GM18498 (cell line): ENCODE results near the gene SLC9A7.
A peak's percentile ranks its signal among the peaks of the same experiment; 100 is the strongest.

Experiments
- ATAC-seq: cut with Tn5 transposase; IDR thresholded peaks from one replicate; pipeline ENCODE4 v1.9.1; 2021; ENCODE audit warnings: mild to moderate bottlenecking, moderate library complexity; ENCODE audit not compliant: unreplicated experiment

The SLC9A7 gene

DNA sequence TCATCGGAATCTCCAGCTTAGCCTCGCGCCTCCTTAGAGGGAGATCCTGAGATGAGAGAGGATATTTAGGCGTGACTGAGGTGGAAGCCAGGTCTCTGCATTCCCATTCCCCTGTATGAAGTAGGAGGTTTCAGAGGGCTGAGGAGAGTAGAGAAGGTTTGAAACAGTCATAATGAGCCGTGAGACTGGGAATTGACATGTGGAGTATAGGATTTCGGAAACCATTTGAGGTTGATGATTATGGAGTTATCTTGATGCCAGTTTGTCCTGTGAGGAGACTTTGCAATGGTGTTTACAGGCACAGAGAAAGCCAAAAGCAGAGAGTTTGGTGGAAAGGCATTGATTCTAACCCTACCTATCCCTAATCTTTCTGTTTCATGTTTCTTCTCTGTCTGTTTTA lies 183.3 kb downstream of the SLC9A7 start:
- no peak for ATAC-seq

DNA sequence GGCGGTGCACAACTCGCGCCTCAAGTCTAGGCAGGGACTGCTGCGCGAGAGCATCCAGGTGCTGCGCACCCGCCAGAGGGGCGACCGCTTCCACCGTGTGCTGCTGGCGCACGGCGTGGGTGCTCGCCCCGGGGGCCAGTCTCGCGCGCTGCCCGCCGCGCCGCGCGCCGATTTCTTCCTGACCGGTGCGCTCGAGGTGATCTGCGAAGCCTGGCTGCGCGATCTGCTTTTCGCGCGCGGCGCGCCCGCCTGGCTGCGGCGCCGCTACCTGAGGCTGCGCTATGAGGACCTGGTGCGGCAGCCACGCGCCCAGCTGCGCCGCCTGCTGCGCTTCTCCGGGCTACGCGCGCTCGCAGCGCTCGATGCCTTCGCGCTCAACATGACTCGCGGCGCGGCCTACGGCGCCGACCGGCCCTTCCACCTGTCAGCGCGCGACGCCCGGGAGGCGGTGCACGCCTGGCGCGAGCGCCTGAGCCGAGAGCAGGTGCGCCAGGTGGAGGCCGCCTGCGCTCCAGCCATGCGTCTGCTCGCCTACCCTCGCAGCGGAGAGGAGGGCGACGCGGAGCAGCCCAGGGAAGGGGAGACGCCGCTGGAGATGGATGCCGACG lies 184.0 kb downstream of the SLC9A7 start:
- ATAC-seq = peak; percentile 21

DNA sequence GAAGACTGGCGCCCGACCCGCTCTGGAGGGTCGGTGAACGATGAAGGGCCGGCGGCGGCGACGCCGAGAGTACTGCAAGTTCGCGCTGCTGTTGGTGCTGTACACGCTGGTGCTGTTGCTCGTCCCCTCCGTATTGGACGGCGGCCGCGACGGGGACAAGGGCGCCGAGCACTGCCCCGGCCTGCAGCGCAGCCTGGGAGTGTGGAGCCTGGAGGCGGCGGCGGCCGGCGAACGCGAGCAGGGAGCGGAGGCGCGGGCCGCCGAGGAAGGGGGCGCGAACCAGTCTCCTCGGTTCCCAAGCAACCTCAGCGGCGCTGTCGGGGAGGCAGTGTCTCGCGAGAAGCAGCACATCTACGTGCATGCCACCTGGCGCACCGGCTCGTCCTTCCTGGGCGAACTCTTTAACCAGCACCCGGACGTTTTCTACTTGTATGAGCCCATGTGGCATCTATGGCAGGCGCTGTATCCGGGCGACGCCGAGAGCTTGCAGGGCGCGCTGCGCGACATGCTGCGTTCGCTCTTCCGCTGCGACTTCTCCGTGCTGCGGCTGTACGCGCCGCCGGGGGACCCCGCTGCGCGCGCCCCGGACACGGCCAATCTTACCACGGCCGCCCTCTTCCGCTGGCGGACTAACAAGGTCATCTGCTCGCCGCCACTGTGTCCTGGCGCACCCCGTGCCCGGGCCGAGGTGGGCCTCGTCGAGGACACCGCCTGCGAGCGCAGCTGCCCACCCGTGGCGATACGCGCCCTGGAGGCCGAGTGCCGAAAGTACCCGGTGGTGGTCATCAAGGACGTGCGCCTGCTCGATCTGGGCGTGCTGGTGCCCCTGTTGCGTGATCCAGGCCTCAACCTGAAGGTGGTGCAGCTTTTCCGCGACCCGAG lies 184.8 kb downstream of the SLC9A7 start:
- peak; percentile 46 for ATAC-seq

DNA sequence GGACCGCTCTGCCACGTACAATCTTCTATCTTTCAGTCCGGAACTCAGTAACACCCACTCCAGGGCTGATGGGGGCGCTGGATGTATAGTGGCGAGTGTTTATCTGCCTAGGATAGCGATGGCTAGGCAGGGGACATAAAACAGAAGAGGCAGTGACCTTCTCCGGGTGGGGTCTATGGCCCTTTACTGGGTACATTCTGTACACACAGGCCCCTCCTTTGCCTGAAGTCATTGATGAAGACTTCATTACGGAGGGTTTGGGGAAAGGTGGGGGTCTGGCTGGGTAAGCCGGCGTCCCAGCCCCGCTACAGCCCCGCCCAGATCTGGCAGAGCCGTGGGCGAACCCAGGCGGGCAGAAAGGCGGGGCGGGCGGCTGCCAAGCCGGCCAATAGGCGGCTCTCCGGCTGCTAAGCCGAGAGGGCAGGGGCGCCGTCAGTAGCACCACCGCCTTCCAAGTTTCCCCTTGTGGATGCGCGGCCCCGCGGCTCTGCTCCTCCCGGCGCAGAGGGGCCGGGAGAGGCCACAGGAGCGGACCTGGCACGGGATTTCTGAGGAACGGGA lies 185.5 kb downstream of the SLC9A7 start, which contains the start of gene CHST7:
CHST7 (plus strand) TSS at position 435 of the 561 bp plus-strand sequence. CDS start 167 bp downstream, outside the sequence.
- peak; percentile 57 for ATAC-seq

DNA sequence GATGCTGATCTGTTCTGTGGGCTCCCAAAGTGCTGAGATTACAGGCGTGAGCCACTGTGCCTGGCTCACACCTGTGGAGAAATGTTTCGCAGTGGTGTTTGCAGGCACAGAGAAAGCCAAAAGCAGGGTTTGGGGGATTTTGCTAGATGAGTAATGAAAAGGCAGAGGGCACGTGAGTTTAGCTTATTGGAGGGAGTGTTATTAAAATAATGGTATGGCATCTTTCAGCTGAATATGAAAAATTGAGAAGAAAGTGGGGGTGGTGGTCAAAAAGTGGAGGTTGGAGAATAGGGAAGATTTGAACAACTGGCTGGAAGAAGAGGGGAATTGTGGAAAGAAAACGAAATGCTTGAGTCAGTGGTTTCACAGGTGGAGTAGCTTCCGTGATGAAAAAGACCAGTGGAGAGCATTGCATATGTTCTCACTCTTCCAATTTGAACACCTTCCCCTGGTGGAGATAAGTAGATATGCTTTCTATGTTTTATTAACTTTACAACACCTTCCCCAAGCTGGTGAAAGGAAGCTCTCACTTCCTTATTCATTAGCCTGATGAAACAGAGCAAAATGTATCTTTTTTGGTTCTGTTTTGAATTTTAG lies 186.5 kb downstream of the SLC9A7 start:
- peak; percentile 41 for ATAC-seq

DNA sequence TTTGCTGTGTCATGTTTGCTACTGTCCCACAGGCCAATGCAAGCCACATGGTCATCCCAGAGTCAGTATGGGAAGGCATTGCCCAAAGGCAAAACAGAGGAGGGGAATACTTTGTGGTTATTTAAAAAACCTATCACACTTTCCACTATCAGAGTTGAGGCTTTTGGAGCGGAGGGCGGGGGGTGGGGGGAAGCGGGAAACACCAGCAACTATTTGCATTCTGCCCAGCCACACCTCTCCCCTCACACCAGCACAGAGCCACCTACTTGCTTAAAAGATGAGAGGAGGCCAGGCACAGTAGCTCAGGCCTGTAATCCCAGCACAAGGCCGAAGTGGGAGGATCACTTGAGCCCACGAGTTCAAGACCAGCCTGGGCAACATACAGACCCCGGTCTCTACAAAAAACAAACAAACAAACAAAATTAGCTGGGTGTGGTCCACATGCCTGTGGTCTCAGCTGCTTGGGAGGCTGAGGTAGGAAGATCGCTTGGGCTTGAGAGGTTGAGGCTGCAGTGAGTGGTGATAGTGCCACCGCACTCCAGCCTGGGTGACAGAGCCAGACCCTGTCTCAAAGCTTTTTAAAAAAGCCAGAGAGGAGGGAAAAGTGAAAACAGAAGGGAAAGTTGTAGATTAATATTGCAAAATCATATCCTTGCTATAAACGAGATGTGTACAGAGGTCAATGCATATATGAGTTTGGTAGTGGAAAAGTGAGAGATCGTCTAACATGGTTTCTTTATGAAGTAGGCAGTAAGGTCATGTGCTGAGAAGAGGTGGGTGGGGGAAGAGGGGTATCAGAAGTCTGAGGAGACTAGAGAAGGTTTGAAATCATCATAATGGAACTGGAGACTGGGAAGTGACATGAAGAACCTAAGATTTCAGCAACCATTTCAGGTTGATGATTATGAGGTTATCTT lies 187.2 kb downstream of the SLC9A7 start:
- no peak for ATAC-seq

DNA sequence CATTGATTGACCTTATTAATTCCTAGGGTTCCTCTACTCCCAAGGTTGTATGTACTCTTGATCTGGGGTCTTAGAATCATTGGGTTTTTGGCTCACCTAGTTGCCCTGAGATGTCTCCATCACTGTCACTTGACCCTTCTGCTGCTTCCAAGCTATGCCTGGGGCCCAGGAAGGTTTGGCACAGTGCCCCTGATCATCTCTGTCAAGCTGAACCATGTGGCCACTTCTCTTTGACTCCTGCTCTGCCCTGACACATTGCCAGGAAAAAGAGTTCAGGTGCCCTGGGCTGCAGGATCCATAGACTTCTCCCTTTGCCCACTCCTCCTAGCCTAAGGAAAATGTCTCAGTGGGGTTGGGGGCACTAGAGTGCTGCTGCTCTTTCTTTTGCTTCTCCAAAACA lies 189.3 kb downstream of the SLC9A7 start:
- no peak for ATAC-seq

DNA sequence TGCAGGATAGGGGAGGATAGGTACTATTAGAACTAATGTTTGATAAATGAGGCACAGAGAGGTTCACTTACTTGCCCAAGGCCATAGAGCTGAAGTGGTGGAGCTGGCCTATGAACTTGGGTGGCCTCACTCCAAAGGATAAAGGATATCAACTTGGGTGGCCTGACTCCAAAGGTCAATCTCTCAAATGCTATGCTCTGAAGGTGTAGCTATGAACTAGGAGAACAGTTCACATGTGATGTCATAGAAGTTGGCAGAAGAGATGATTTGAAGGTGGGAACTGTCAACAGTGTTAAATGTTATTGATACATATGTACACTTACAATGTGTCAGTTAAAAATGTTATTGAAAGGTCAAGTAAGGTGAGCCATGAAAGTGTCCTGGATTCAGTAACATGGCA lies 191.5 kb downstream of the SLC9A7 start:
- no peak for ATAC-seq

DNA sequence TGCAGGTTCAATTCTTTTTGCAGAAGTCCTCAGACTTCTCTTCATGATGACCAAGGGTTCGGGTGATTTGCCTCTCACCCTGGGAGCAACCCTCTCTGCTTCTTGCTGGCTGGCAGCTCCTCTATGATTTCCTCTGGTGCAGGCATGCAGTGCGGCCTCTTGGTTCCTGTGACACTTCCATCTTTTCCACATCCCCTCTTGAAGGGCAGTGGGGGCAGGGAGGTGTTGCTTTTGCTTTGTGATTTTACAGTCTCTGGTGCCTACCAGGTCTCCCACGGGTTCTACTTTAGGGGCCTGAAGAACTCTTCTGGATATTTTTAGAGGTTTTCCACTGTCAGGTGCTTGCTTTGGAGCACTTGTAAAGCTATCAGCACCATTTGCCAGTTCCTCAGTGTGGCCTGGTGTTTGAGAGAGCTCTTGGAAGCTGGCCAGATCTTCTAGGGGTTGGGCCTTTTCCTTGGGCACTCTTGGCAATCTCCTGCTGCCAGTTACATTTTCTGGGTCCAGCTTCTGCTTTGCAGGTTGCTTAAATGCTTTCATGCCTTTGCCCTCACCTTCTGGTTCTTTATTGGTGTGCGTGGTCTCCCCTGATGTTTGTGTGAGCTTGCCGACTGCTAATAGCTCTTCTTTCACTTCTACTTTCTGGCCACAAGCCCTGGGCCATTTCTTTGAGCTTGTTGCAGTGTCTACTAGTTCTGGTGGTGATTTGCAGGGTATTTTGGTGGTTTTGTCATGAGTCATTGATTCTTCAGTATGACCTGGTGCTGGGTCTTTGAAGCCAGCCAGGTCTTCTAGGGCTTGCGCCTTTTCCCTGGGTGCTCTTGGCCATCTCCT lies 196.9 kb downstream of the SLC9A7 start:
- ATAC-seq = peak; percentile 98

DNA sequence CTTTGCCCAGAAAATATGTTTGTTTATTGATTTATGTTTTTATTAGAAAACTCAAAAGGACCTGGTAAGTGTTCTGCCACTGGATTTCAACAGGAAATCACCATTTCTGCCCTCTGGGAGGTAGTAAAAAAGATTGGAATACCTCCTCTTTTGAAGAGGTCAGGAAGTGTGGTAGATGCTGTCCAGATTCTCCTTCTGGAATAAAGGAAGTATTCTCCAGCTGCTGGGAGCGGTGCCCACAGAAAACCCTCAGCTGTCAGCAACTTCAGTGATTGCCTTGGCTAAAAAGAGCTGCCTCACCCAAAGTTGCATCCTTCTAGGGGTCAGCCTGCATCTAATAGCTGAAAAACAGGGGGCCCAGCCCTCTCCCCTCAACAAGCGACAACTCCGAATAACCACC lies 199.9 kb downstream of the SLC9A7 start:
- no peak for ATAC-seq

DNA sequence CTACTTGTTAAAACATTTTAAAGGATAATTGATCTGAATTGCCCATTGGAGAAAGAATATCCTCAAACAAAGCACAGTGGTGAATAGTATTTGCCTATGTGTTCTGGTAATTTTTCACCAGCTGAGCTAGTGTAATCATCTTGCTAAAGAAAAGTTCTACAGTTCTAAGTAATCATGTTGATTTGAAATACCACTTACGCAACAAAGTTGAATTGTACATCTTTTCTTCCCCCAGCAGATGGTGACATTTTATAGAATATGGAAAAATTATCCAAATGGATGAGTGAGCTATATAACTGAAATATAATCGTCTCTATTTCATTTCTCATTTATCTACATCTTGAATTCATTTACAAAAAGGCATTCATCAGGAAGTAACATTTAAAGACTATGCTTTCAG lies 204.0 kb downstream of the SLC9A7 start:
- ATAC-seq = no peak

DNA sequence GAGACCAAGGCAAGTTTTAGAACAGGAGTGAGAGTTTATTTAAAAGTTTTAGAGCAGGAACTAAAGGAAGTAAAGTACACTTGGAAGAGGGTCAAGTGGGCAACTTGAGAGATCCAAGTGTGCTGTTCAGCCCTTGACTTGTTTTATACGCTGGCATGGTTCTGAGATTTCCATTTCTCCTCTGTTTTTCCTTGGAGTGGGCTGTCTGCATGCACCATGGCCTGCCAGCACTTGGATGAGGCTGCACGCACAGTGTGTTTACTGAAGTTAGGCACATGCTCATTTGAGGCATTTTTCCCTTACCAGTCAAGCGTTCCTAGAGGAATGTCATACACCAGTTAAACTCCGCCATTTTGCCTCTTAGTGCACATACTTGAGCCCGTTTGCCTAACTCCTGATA lies 205.0 kb downstream of the SLC9A7 start:
- no peak for ATAC-seq

DNA sequence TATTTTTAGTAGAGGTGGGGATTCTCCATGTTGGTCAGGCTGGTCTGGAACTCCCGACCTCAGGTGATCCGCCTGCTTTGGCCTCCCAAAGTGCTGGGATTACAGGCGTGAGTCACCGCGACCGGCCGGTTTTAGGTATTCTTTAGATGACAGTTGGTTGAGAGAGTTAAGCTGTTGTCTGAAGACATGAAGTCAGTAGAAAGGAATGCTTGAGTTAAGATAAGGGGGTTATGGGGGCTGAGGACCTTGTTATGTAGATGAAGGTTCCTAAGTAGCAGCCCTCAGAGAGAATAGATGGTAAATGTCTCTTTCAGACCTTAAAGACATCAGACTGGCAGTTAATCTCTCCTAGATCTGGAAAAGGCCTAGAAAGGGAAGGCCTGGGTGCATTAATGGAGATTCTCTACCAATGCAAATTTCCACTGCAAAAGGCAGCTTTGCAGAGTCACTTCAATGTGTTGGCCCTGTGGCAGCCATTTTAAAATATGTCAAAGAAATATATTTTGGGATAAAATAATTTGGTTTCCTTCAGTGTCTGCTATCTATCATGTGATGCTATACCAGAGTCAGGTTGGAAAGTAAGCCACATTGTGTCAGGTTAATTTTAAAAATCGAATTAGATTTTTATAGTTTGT lies 207.3 kb downstream of the SLC9A7 start:
- no peak for ATAC-seq

DNA sequence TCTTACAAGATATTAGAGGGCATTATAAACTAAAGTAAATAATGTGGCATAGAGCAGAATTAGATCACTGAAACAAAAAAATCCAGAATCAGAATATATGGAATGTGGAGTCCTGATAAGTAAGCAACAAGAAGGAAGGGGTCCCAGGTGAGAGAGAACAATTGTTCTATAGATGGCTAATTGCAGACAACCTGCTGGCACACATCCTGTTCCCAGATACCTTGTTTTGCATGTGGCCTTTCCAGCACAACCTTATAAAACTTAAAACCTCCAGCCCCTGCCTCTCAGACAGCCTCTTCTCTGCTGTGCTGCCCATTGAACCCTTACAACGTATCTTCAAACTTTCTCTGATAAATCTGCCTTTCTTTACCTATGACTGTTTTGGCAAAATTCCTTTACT lies 209.0 kb downstream of the SLC9A7 start:
- no peak for ATAC-seq
